KBM-7 (cell line): ENCODE measurements around the gene IGFN1.

Experiments used
- DNase-seq: peaks from one replicate; pipeline ENCODE4 v3.0.0-alpha.2; 2015
- in situ Hi-C: fragments of 300-500 bp; cut with MboI; formaldehyde crosslinking; loops from 2 replicates; pipeline ENCODE4 v1.14.3; 2020; ENCODE audit warnings: low sequenced_read_pairs, low pct_unique_long_range_greater_than_20kb, mixed read lengths

Gene IGFN1

GRCh38 chr1:201270616-201271390 is 80.2 kb downstream of the IGFN1 start:
- in situ Hi-C loops, result no loop called here
- no peak for DNase-seq

DNA sequence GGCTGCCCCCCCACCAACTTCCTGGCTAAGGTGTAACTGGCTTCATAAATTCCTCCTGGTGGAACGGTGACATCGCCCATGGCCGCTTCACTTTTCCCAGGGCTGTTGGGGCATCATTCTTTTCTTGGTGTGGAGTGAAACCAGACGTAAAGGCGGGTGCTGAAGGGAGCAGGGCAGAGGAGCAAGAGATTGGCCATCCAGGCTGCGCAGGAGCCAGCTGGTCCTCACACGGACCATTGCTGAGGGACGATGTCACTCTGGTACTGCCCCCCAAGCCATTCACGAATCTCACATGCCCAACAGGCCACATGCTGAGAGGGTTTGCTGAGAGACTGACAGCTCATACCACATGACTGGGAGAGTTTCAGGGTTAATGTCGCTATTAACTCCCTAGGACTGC is 82.2 kb downstream of the IGFN1 start:
- in situ Hi-C loops, result no loop called here
- no peak for DNase-seq

- in situ Hi-C loops, result no loop called here
- no peak for DNase-seq
Observed at GRCh38 chr1:201274616-201275252, 84.1 kb downstream of the IGFN1 start.

DNA sequence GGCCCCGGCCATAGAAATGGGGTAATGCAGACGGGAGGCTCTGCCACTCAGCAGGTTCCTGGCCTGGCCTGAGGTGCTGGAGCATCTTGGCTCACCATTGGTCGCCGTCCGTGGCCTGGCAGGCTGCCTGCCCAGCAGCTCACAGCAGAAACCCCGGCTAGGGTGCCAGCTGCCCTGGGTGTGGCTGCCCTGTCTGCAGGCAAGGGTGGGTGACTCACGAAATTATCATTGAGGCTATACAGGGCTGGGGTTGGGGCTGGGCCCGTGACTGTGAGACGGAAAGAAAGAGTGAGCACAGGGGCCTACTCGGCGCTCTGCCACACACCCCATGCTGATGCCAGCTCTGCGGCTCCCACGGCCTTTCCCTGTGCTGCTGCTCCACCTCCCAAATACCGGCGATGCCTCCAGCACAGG is 84.6 kb downstream of the IGFN1 start:
- no peak for DNase-seq
- in situ Hi-C loops, result no loop called here

GRCh38 chr1:201276891-201277290 is 86.3 kb downstream of the IGFN1 start:
- DNase-seq, result no peak
- in situ Hi-C loops, result no loop called here

- in situ Hi-C loops, result no loop called here
Observed at GRCh38 chr1:201277441-201277840, 86.8 kb downstream of the IGFN1 start.

More at GRCh38 chr1:201277441-201277840, 86.8 kb downstream of the IGFN1 start:
- no peak for DNase-seq
